Bronchial epithelial cell (primary cell): ENCODE results near the gene ZDHHC13. TPM values are rescaled to one million over a fixed set of nuclear protein-coding genes. Genes with fewer than 3 reads are reported as not detected.

ENCODE experiments used
- DNase-seq: peaks from one replicate; pipeline ENCODE4 v3.0.0-alpha.2; 2010; ENCODE audit warnings: low read depth
- FAIRE-seq: peaks from 2 replicates; lab custom pipeline; 2011; peaks lifted over from hg19 to GRCh38; lab: Jason Lieb, UNC
- H3K27me3 ChIP-seq: 2 replicates; pipeline ENCODE4 v1.5.1; 2011; ENCODE audit warnings: low read length; ENCODE audit not compliant: control insufficient read depth, insufficient read depth
- H3K36me3 ChIP-seq: 2 replicates; pipeline ENCODE4 v1.5.1; 2011; ENCODE audit warnings: low read length; ENCODE audit not compliant: control insufficient read depth, insufficient read depth
- H3K4me3 ChIP-seq: 2 replicates; pipeline ENCODE4 v1.5.1; 2011; ENCODE audit warnings: mild to moderate bottlenecking, low read depth, low read length, control low read depth
- total RNA-seq: library from RNA; depleted of rRNA; stranded (reverse); fragments of >200 nt; gene quantifications from 2 replicates; pipeline ENCODE4 v1.2.1, GENCODE V29; 2014
- TF ChIP-seq, protein P1 (sequence below): IDR thresholded peaks from 2 replicates; pipeline ENCODE4 v1.5.1; 2011; ENCODE audit warnings: mild to moderate bottlenecking, moderate library complexity, low read length, control low read depth, inconsistent platforms; ENCODE audit not compliant: insufficient read depth, severe bottlenecking

The ZDHHC13 gene
- total RNA-seq, 1 donor from 2014 or later, result 21.6 TPM

DNA sequence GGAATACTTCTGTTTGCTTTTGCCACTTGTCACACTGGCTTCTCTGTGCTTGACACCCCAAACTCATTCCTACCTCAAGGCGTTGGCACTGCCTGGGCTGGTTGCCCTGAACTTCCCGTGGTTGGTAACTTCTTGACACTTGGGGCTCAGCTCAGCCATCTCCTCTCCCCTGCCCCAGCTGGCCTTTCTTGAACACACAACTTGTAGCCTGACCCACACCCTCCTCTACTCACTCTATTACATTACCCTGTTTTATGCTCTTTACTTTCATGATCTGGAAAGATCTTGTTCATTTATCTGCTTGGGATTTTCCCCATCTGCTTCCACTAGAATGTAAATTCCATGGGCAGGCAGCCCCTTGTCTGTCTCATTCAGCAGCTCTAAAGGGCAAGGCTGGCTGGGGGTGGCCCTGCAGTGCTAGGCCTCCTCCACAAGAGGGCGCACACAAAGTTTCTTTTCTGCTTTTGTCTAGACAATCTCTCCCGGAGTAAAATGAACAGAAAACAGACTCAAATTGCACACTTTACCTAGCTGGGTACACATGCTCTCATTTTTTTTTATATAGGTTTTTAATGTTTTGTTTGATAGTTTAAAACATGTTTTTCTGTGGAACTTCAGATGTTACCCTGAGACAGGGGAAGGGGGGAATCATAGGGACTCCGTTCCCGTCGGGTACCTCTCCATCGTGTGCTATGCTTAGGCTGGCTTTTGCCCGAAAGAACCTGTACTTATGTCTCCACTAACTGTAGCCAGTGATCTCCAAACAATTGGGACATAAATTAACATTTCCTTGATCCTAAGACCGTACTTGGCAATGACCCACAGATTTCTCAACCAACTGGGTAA is 40.0 kb upstream of the ZDHHC13 start:
- Histone ChIP-seq H3K36me3 (no peaks in the 10 kb centered on the region), H3K27me3 (no peaks in the 10 kb centered on the region), H3K4me3 (peak overlapping the region; percentile 5)
- no peak for FAIRE-seq
- TF ChIP-seq, protein P1, sequence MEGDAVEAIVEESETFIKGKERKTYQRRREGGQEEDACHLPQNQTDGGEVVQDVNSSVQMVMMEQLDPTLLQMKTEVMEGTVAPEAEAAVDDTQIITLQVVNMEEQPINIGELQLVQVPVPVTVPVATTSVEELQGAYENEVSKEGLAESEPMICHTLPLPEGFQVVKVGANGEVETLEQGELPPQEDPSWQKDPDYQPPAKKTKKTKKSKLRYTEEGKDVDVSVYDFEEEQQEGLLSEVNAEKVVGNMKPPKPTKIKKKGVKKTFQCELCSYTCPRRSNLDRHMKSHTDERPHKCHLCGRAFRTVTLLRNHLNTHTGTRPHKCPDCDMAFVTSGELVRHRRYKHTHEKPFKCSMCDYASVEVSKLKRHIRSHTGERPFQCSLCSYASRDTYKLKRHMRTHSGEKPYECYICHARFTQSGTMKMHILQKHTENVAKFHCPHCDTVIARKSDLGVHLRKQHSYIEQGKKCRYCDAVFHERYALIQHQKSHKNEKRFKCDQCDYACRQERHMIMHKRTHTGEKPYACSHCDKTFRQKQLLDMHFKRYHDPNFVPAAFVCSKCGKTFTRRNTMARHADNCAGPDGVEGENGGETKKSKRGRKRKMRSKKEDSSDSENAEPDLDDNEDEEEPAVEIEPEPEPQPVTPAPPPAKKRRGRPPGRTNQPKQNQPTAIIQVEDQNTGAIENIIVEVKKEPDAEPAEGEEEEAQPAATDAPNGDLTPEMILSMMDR, result peak; percentile 89
- DNase-seq, result peak; percentile 39

- TF ChIP-seq, protein P1, result no peak
- FAIRE-seq (no peak), DNase-seq (no peak)
- H3K4me3 ChIP-seq, result no peak overlapping the region
- no peaks in the 10 kb centered on the region for H3K36me3 ChIP-seq
- H3K27me3 ChIP-seq, result no peaks in the 10 kb centered on the region
Measured at GRCh38 chr11:19077965-19078364, 39.0 kb upstream of the ZDHHC13 start.

- H3K27me3 ChIP-seq, result no peaks in the 10 kb centered on the region
- FAIRE-seq, result peak; percentile 92
- no peak overlapping the region for H3K4me3 ChIP-seq
- TF ChIP-seq, protein P1, result no peak
- DNase-seq, result peak; percentile 97
- no peaks in the 10 kb centered on the region for H3K36me3 ChIP-seq
Measured at GRCh38 chr11:19079643-19080440, 37.1 kb upstream of the ZDHHC13 start.

GRCh38 chr11:19080579-19080993 is 36.4 kb upstream of the ZDHHC13 start:
- DNase-seq (peak; percentile 78), FAIRE-seq (peak; percentile 92)
- Histone ChIP-seq H3K36me3 (no peaks in the 10 kb centered on the region), H3K4me3 (no peak overlapping the region), H3K27me3 (no peaks in the 10 kb centered on the region)
- TF ChIP-seq, protein P1, result no peak

DNA sequence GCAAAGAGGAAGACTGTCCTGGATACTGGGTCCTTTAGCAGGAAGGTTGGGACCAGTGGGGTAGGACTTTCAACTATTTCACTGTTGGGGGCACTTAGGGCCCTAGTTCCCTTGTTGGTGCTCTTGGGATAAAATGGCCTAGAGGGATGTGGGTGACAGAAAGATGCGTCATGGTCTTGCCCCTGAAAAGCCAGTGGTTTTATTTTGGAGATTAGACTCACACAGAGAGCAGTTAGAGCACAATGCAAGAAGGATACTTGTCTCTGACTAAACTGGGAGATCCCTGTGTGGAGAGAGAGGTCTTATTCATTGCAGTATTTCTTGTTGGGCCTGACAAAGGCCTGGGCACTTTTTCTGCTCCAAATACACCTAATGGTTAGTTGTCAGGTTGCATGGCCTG is 33.8 kb upstream of the ZDHHC13 start:
- TF ChIP-seq, protein P1, result no peak
- H3K27me3 ChIP-seq, result no peaks in the 10 kb centered on the region
- DNase-seq (no peak), FAIRE-seq (no peak)
- no peaks in the 10 kb centered on the region for H3K36me3 ChIP-seq
- no peak overlapping the region for H3K4me3 ChIP-seq
